Activated T-cell treated with anti-CD3 and anti-CD28 coated beads, Interleukin-2, amount 50 U/mL, for 48 hours (primary cell): Measurements from ENCODE around the gene ARL6.
"Not testable (repeated sequence)": the region's sequence is repeated elsewhere in the genome, so short reads cannot be mapped to it uniquely, and the experiment has no call there.

ENCODE experiments used
- DNase-seq, 2 experiments: peaks; one replicate each; pipeline ENCODE4 v3.0.0-alpha.2; 2020

ARL6 gene

DNA sequence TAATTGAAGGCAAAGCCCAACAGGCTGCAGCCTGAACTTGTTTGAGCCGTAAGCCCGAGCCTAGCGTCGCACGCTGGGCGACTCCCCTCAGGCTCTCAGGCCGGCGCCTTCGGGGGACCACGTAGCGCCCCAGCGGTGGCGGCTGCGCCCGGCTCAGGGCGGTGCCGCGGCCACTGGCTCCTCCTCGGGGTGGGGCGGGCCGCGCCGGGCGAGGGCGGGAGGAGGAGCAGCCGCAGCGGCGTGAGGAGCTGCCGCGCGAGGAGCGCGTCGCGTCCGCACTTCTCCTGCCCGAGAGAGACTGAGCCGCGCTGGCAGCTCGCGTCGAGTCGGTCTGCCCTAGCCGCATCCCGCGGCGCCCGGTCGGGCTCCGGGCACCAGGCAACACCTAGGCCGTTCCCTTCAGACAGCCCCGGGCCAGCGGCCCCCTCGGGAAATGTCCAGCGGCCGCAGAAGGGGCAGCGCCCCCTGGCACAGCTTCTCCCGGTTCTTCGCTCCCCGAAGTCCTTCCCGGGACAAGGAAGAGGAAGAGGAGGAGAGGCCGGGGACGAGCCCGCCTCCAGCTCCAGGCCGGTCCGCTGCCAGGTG, 57.3 kb downstream of the ARL6 start, which contains the start of gene CRYBG3:
Gene CRYBG3, plus strand, starts transcription at position 238 of the 585 bp plus-strand sequence. Its CDS starts 196 bp downstream, at position 434.
- DNase-seq = peak; percentile 87 to 91

DNA sequence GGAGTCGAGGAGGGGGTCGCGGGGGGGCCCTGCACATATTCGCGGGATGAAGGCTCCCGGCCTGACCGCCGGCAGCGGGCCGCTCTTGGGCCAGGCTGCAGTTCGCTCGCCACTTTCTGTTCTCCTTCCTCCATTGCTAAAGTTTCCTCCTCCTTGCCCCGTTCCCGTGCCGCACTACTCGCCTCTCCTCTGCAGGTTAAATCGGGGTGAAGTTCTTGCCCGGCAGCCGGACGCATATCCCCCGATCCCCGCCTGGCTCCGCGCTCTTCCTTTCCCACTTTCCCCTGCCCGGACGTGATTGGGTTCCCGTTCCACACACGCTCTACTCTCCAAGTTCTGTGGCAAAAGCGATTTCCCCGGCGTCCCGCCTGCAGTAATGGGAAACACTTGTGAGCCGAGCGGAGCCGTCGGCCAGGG, 57.8 kb downstream of the ARL6 start:
- DNase-seq = peak; percentile 41 to 45

DNA sequence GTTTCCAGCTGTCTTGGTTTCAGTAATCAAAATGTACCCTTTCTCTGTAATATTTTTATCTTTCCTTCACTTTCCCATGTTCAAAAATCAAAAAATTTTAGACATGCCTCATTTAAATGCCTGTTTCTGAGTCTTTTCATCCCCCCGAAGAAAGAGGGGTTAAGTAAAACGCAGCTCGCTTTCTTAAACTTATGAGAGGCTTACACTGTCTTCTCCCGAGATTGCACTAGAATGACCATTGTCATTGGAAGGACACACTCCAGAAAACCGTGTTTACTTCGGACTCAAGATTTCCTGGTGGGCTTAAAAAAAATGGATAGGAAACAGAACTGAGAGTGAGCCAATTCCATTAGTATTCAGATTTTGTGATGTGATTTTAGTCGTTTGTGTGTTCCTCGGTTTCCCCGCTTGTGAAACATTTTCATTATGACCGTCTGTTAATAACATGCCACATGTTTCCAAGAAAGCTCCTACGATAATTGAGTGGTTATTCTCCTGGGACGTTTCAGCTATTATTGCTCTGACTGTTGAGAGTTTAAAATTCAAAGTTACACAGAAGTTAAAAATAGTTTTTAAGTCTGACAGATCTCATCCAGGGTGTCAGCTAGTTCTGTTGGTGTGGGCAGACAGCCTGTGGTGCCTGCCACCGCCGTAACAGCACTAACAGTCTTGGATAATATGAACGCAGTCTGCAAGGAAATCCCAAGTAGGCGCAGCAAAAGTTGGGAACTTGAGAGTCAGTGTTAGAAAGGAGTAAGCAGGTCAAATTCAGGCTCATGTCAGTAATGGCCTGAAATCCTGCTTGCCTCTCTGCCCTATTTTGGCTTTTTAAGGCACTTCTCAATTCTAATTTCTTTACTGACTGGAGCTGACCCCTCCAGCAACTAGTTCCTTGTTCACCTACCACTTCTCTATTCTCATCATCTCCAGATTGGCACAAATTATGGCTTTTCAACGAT, 58.8 kb downstream of the ARL6 start:
- no peak for DNase-seq

DNA sequence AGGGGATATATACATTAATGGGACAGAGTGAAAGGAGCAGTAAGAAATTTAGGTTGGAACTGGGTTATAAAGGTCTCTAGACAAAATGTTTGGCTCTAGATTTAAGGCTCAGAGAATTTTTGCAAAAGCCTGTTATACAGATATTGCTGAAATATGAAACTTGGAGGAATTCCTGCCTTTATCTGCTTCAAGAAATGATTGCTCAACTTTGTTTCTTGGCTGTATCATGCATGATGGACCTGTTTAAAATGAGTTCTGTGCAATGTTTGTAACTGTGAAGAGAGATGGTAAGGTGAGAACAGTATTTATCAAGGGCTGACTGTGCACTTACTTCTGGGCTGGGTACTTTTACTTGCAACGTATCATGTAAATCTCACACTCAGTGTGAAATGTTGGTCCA, 60.5 kb downstream of the ARL6 start:
- no peak for DNase-seq

DNA sequence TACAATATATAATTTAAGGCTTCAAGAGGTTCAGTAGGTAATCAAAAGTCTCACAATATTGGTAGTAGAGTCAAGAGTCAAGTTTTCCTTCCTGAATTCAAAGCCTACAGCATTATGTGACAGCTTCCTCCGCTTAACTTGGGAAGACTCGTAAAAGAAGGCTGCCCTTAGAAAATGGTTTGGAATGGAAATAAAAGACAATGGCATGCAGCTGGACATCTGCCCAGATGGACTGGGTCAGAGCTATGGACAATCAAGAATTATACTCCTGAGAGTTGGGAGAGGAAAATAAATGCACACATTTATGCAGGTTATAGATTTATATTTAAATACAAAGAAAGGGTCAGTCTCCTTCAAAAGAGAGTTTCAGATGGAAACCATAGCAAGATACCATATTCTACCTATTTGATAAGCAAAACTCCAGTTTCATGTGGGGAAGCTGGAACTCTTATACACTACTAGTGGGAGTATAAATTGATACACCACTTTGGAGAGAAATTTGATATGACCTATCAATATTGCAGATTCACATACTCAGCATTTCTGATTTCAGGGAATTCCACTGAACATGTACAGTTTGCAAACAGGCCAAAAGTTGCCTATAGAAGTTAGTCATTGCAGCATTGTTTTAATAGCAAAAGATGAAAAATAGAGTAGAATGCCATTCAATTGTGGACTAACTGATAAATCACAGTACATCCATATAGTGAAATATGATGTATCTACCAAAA, 63.3 kb downstream of the ARL6 start:
- DNase-seq = no peak

DNA sequence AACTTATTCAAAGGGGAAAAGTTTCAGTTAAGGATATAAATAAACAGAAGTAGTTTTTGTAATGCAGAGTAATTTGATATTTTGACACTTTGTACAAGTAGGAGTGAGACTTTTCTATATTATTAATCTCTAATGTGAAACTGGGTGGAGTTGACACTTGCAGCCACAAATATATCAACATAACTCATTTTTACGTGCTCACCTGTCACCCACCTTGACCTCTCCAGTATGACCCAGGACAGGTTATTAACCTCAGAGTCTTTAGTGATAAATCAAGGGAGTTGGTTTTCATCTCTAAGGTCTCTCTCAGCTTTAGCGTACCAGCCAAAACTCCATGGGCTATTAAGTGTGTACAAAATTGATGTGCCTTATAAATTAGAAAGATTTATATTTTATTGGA, 64.6 kb downstream of the ARL6 start:
- DNase-seq = no peak

DNA sequence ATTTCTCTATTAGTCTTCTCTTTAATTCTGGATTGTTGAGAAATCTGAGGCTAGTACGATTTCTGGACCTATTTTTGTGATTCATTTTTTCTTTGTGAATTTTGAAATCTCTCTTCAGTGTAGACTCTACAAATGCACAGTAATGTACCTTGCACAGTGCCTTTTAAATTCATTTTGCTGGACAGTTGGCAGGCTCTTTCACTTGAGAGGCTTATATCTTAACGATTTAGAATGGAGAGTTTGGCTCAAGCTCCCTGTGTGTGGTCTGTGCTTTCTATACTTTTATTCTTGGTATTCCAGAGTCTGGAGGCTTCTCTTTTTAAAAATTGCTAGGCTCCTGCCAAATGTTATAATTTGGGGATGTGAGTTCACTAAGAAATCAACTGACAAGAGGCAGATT, 66.1 kb downstream of the ARL6 start:
- no peak for DNase-seq

DNA sequence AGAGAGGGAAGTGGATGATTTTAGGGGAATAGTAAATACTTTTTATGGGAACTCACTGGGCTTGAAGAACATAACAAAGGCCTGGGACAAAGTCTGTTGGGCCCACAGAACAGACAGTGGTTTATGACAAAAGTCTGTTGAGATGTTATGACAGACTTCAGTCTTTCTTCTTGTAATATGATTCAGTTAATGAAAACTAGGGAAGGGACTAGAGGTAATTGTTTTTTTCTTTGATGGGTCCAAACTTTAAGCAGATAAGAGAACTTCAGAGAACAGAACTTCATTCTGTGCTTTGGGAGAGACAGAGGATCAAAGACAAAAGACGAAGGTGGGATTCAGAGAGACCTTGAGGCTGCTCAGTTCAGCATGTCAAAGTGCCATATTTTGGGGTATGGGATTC, 66.6 kb downstream of the ARL6 start:
- no peak for DNase-seq

DNA sequence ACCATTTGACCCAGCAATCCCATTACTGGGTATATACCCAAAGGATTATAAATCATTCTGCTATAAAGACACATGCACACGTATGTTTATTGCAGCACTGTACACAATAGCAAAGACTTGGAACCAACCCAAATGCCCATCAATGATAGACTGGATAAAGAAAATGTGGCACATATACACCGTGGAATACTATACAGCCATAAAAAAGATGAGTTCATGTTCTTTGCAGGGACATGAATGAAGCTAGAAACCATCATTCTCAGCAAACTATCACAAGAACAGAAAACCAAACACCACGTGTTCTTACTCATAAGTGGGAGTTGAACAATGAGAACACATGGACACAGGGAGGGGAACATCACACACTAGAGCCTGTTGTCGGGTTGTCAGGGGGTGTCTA, 68.6 kb downstream of the ARL6 start:
- DNase-seq = not testable (repeated sequence)

DNA sequence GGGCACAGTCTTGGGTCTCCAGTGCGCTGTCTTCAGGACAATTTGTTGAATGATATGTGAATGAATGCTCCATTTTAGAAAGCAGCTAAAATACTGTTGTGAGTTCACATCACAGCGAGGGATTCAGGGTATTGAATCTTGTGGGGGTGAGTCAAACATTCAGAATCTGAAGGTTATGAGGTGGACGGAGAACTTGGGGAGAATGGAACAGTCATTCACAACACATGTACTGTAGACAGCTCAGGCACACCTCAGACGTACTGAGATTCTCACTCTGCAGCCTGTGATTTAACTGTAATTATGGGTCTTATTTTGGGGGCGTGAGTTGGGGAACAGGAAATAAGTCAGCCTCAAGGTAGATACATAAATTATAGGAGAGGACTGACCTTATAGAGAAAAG, 71.2 kb downstream of the ARL6 start:
- no peak for DNase-seq

DNA sequence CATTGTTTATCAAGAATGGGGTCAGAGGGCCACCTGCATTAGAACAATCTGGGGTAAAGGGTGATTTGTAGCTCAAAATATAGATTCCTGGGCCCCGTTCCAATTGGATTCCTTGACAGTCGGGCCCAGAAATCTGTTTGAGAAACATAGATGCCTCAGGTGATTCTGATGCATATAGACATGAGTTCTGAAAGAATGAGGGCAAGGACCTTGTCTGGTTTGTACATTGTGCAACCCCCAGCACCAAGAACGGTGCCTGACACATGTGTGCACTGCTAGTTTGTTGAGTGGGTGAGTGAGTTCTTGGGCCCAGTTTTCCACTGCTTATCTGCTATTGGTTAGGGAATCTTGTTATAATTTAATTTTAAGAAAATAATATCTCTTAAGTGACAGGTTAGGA, 73.8 kb downstream of the ARL6 start:
- DNase-seq = no peak

DNA sequence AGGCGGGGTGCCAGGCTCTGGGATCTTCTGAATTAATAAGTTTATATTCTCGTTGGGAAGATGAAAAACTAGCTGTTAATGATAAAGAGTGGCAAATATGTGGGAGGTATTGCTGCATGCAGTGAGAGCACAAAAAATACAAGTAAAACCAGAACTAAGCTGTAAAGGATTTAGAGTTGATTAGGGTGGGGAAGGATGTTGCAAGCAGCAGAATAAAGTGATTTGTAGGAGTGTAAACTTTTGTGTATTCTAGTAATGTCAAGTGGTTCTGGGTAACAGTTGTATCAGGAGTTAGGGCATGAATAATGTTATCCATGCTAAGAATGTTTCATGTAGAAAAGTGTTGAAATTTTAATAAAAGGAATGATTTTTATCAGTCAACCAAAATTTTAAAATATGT, 75.4 kb downstream of the ARL6 start:
- no peak for DNase-seq

DNA sequence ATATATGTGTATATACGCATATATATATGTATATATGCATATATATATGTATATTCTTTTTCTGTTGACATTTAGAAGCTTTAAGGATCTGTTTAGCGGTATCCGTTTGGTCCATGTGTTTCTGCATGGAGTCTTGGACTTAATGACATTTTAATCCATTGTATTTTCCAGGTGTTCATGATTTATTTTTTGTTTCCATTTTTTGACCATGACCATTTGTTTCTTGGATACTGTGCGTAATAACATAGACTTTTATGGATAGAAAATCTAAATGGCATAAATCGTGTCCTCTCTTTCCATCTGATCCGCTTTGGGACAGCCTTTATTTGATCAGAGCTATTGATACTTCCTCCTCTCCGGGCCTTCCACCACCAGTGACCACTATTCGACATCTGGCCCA, 76.7 kb downstream of the ARL6 start:
- DNase-seq = no peak

DNA sequence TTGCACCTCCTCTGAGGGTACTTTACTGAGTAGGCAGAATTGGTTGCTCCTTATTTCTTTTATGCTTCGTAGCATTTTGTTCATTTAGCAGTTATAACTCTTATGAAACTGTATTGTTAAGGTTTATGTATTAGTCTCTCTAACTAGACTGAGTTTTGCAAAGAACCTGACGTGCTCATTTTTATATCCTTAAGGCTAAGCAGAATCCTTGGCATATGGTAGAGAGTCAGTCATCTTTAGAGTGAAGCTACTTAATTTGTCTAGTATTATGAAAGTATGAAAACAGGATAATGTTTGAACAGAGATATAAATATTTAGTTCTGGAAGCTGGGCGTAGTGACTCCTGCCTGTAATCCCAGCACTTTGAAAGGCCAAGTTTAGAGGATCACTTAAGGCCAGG, 77.4 kb downstream of the ARL6 start:
- DNase-seq = no peak

DNA sequence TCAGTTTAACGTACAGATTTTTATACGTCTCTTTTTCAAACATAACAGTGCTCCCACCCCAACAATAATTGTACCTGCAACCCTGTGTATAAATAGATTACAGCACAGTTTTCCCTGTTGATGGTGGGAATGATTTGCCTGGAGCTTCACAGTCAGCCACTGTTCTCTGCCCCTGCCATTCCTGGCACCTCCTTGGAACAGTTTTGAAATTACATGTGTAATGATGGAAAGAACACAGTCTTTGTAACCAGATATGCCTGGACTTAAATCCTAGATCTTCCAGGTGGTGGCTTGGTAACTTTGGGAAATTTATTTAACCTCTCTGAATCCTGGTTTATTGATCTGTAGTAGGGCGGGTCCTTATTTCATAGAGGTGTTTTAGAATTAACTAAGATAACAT, 84.2 kb downstream of the ARL6 start:
- no peak for DNase-seq
